A673 (cell line): ENCODE measurements around the gene NFIB. TPM values are rescaled to one million over a fixed set of nuclear protein-coding genes. Genes with fewer than 3 reads are reported as not detected.

Experiments
- BruUV-seq: library from RNA; stranded (reverse); fragments of 400-500 nt; replicated peaks from 2 replicates; lab custom pipeline; 2021; lab: Mats Ljungman, UMichigan
- CTCF ChIA-PET: fragments of 300-600 bp; sonication (Branson Sonifier 250); formaldehyde crosslinking; loops from one replicate; lab custom pipeline; 2022; ENCODE audit warnings: antibody characterized with exemption; lab: Charles Lee
- POLR2A ChIA-PET: fragments of 300-600 bp; sonication (Branson Sonifier 250); formaldehyde crosslinking; loops from one replicate; lab custom pipeline; 2022; ENCODE audit warnings: antibody characterized with exemption; ENCODE audit not compliant: low non-redundant PET; lab: Charles Lee
- DNase-seq: peaks from one replicate; pipeline ENCODE4 v3.0.0-alpha.2; 2015; ENCODE audit warnings: low spot score
- H3K27ac ChIP-seq: fragments of 200-600 bp; sonication (generic); 2 replicates; pipeline ENCODE4 v1.5.1; 2016; ENCODE audit warnings: mixed run types, low read depth, mild to moderate bottlenecking, mixed read lengths, antibody characterized with exemption, low read length; ENCODE audit not compliant: poor library complexity, severe bottlenecking
- H3K27me3 ChIP-seq: fragments of 200-600 bp; sonication (generic); replicated peaks from 2 replicates; pipeline ENCODE4 v1.6.1; 2017; ENCODE audit warnings: mixed run types, low read depth, mild to moderate bottlenecking, mixed read lengths, antibody characterized with exemption, low read length; ENCODE audit not compliant: insufficient read depth, poor library complexity
- H3K36me3 ChIP-seq: fragments of 200-600 bp; sonication (generic); 2 replicates; pipeline ENCODE4 v1.6.1; 2016; ENCODE audit warnings: mixed run types, mild to moderate bottlenecking, mixed read lengths, antibody characterized with exemption, low read length; ENCODE audit not compliant: insufficient read depth, poor library complexity, severe bottlenecking
- H3K4me1 ChIP-seq: fragments of 200-600 bp; sonication (generic); 2 replicates; pipeline ENCODE4 v1.6.1; 2017; ENCODE audit warnings: mixed run types, mild to moderate bottlenecking, mixed read lengths, antibody characterized with exemption, low read length; ENCODE audit not compliant: insufficient read depth, poor library complexity, severe bottlenecking
- H3K4me3 ChIP-seq: fragments of 200-600 bp; sonication (generic); 2 replicates; pipeline ENCODE4 v1.5.1; 2016; ENCODE audit warnings: low read depth, mixed run types, mild to moderate bottlenecking, mixed read lengths, low read length; ENCODE audit not compliant: poor library complexity, severe bottlenecking
- H3K9me3 ChIP-seq: fragments of 200-600 bp; sonication (generic); 2 replicates; pipeline ENCODE4 v1.6.1; 2016; ENCODE audit warnings: mixed run types, low read depth, mild to moderate bottlenecking, mixed read lengths, antibody characterized with exemption, low read length; ENCODE audit not compliant: poor library complexity, severe bottlenecking
- CTCF ChIP-seq: fragments of 300-800, 200-600 bp; sonication (generic); conservative IDR thresholded peaks from 2 replicates; pipeline ENCODE4 v1.5.1; 2017; ENCODE audit warnings: low read depth, mild to moderate bottlenecking, antibody characterized with exemption, low read length, moderate library complexity, mixed read lengths
- EZH2 ChIP-seq: fragments of 200-600 bp; sonication (generic); IDR thresholded peaks from 2 replicates; pipeline ENCODE4 v1.6.1; 2017; ENCODE audit warnings: borderline replicate concordance, low read depth, mild to moderate bottlenecking, mixed read lengths, antibody characterized with exemption, low read length; ENCODE audit not compliant: poor library complexity, severe bottlenecking
- intact Hi-C: fragments of 100-400 bp; cut with micrococcal nuclease; formaldehyde crosslinking; loops from one replicate; pipeline ENCODE4 v1.10.0; 2022; ENCODE audit not compliant: unreplicated experiment
- total RNA-seq: library from RNA; stranded (reverse); gene quantifications from 2 replicates; pipeline ENCODE4 v1.2.3, GENCODE V29; 2021

The NFIB gene
- total RNA-seq, 1 experiment from 2014 or later, result 41.2 TPM

GRCh38 chr9:14269916-14270315 is 44.0 kb downstream of the NFIB start:
- Histone ChIP-seq H3K36me3 (no peaks in the 10 kb centered on the region), H3K27me3 (no peaks in the 10 kb centered on the region), H3K4me3 (no peak overlapping the region), H3K9me3 (no peaks in the 10 kb centered on the region), H3K4me1 (peaks cover 35% of the 10 kb centered on the region), H3K27ac (no peak overlapping the region)
- CTCF ChIA-PET, result no interaction called here
- TF ChIP-seq EZH2 (no peak), CTCF (no peak)
- intact Hi-C loops, result no loop called here
- POLR2A ChIA-PET, result interaction anchor here (0.6 kb wide), 1 partner anchor 25 kb away, joined by 10 read pairs; no protein-coding TSS in a partner anchor
- DNase-seq, result no peak
- no TSS peak for BruUV-seq

GRCh38 chr9:14263707-14264483 is 50.0 kb downstream of the NFIB start:
- no peak overlapping the region for H3K4me3 ChIP-seq
- H3K9me3 ChIP-seq, result no peaks in the 10 kb centered on the region
- DNase-seq, result no peak
- ChIA-PET POLR2A (no interaction called here), CTCF (no interaction called here)
- no TSS peak for BruUV-seq
- H3K27ac ChIP-seq, result no peak overlapping the region
- peaks cover 11% of the 10 kb centered on the region for H3K4me1 ChIP-seq
- no peaks in the 10 kb centered on the region for H3K36me3 ChIP-seq
- no peaks in the 10 kb centered on the region for H3K27me3 ChIP-seq
- TF ChIP-seq CTCF (no peak), EZH2 (no peak)
- intact Hi-C loops, result no loop called here

GRCh38 chr9:14262827-14263226 is 51.1 kb downstream of the NFIB start:
- no peaks in the 10 kb centered on the region for H3K9me3 ChIP-seq
- intact Hi-C loops, result no loop called here
- ChIA-PET POLR2A (no interaction called here), CTCF (no interaction called here)
- H3K4me3 ChIP-seq, result no peak overlapping the region
- BruUV-seq, result no TSS peak
- no peak for DNase-seq
- TF ChIP-seq CTCF (no peak), EZH2 (no peak)
- H3K36me3 ChIP-seq, result no peaks in the 10 kb centered on the region
- no peaks in the 10 kb centered on the region for H3K27me3 ChIP-seq
- H3K27ac ChIP-seq, result no peak overlapping the region
- peaks cover 22% of the 10 kb centered on the region for H3K4me1 ChIP-seq
